H9 (cell line): ENCODE measurements around the gene NGDN. TPM values are rescaled to one million over a fixed set of nuclear protein-coding genes. Genes with fewer than 3 reads are reported as not detected.

ENCODE experiments used
- DNase-seq: peaks from one replicate; pipeline ENCODE4 v3.0.0-alpha.2; 2017
- H2AFZ ChIP-seq: one replicate; pipeline ENCODE4 v1.6.1; 2013; ENCODE audit warnings: mild to moderate bottlenecking, low read length, control low read depth, moderate library complexity
- H2AK5ac ChIP-seq: 2 replicates; pipeline ENCODE4 v1.6.1; 2013; ENCODE audit warnings: low read length, control low read depth, mixed read lengths; ENCODE audit not compliant: insufficient read length
- H2BK120ac ChIP-seq: one replicate; pipeline ENCODE4 v1.6.1; 2013; ENCODE audit warnings: low read depth, mild to moderate bottlenecking, low read length, control low read depth, inconsistent platforms; ENCODE audit not compliant: poor library complexity, severe bottlenecking
- H2BK12ac ChIP-seq: 2 replicates; pipeline ENCODE4 v1.6.1; 2013; ENCODE audit warnings: low read length, control low read depth, mixed read lengths, low read depth; ENCODE audit not compliant: insufficient read length
- H2BK15ac ChIP-seq: 2 replicates; pipeline ENCODE4 v1.6.1; 2013; ENCODE audit warnings: low read depth, low read length, control low read depth
- H2BK20ac ChIP-seq: one replicate; pipeline ENCODE4 v1.6.1; 2013; ENCODE audit warnings: low read depth, mild to moderate bottlenecking, low read length, control low read depth, inconsistent platforms; ENCODE audit not compliant: poor library complexity, severe bottlenecking
- H2BK5ac ChIP-seq: 2 replicates; pipeline ENCODE4 v1.6.1; 2013; ENCODE audit warnings: low read length, control low read depth, mixed read lengths; ENCODE audit not compliant: insufficient read length
- H3K14ac ChIP-seq: 2 replicates; pipeline ENCODE4 v1.6.1; 2013; ENCODE audit warnings: low read length, control low read depth; ENCODE audit not compliant: insufficient read depth
- H3K18ac ChIP-seq: 2 replicates; pipeline ENCODE4 v1.6.1; 2013; ENCODE audit warnings: low read depth, mild to moderate bottlenecking, mixed read lengths, low read length, control low read depth; ENCODE audit not compliant: insufficient read length
- H3K23ac ChIP-seq: 2 replicates; pipeline ENCODE4 v1.6.1; 2013; ENCODE audit warnings: low read length, control low read depth, mixed read lengths, low read depth; ENCODE audit not compliant: insufficient read length
- H3K23me2 ChIP-seq: 2 replicates; pipeline ENCODE4 v1.6.1; 2013; ENCODE audit warnings: low read depth, mild to moderate bottlenecking, mixed read lengths, low read length, control low read depth; ENCODE audit not compliant: insufficient read length, poor library complexity, severe bottlenecking
- H3K27ac ChIP-seq: 2 replicates; pipeline ENCODE4 v1.5.1; 2013; ENCODE audit warnings: low read length, control low read depth, mixed read lengths, low read depth; ENCODE audit not compliant: insufficient read length
- H3K27me3 ChIP-seq: 2 replicates; pipeline ENCODE4 v1.6.1; 2013; ENCODE audit warnings: low read length, control low read depth, inconsistent platforms; ENCODE audit not compliant: insufficient read depth
- H3K4ac ChIP-seq: 2 replicates; pipeline ENCODE4 v1.6.1; 2013; ENCODE audit warnings: low read depth, mild to moderate bottlenecking, control low read depth, inconsistent platforms, low read length, moderate library complexity
- H3K4me1 ChIP-seq: 2 replicates; pipeline ENCODE4 v1.6.1; 2013; ENCODE audit warnings: low read length, control low read depth, inconsistent platforms; ENCODE audit not compliant: insufficient read depth
- H3K4me2 ChIP-seq: 2 replicates; pipeline ENCODE4 v1.6.1; 2013; ENCODE audit warnings: low read length, control low read depth, mixed read lengths; ENCODE audit not compliant: insufficient read length, insufficient read depth
- H3K56ac ChIP-seq: 2 replicates; pipeline ENCODE4 v1.6.1; 2013; ENCODE audit warnings: low read depth, mild to moderate bottlenecking, mixed read lengths, low read length, control low read depth; ENCODE audit not compliant: insufficient read length
- H3K79me1 ChIP-seq: 2 replicates; pipeline ENCODE4 v1.6.1; 2013; ENCODE audit warnings: low read depth, mild to moderate bottlenecking, moderate library complexity, low read length, control low read depth, inconsistent platforms; ENCODE audit not compliant: insufficient read depth, poor library complexity, severe bottlenecking
- H3K79me2 ChIP-seq: 2 replicates; pipeline ENCODE4 v1.6.1; 2013; ENCODE audit warnings: low read length, control low read depth, inconsistent platforms; ENCODE audit not compliant: insufficient read depth
- H3K9ac ChIP-seq: 2 replicates; pipeline ENCODE4 v1.6.1; 2013; ENCODE audit warnings: low read length, control low read depth, mixed read lengths; ENCODE audit not compliant: insufficient read length; ENCODE audit errors: extremely low read depth
- H3K9me3 ChIP-seq: one replicate; pipeline ENCODE4 v1.6.1; 2013; ENCODE audit warnings: low read depth, low read length, inconsistent platforms; ENCODE audit not compliant: control insufficient read depth
- H3T11ph ChIP-seq: one replicate; pipeline ENCODE4 v1.6.1; 2013; ENCODE audit warnings: mild to moderate bottlenecking, low read length, control low read depth, inconsistent platforms
- H4K20me1 ChIP-seq: one replicate; pipeline ENCODE4 v1.6.1; 2013; ENCODE audit not compliant: control insufficient read depth, insufficient read length, insufficient read depth
- H4K5ac ChIP-seq: 2 replicates; pipeline ENCODE4 v1.6.1; 2013; ENCODE audit warnings: low read depth, mild to moderate bottlenecking, mixed read lengths, low read length, control low read depth; ENCODE audit not compliant: insufficient read length
- H4K8ac ChIP-seq: replicated peaks from 2 replicates; pipeline ENCODE4 v1.6.1; 2013; ENCODE audit warnings: low read length, control low read depth, mixed read lengths, low read depth; ENCODE audit not compliant: insufficient read length
- H4K91ac ChIP-seq: 2 replicates; pipeline ENCODE4 v1.6.1; 2013; ENCODE audit warnings: low read depth, mild to moderate bottlenecking, moderate library complexity, mixed read lengths, low read length, control low read depth; ENCODE audit not compliant: insufficient read length
- H3K27ac Mint-ChIP-seq, 3 experiments: 2 replicates in 2 of 3; 3 replicates in 1 of 3; pipeline ENCODE4 v1.8.0; 2020 to 2021; ENCODE audit warnings: mixed read lengths in 3 of 3, mild to moderate bottlenecking in 1 of 3, moderate library complexity in 1 of 3
- H3K27me3 Mint-ChIP-seq: 2 replicates; pipeline ENCODE4 v1.8.0; 2021; ENCODE audit warnings: low read depth, mild to moderate bottlenecking, moderate library complexity, mixed read lengths
- H3K36me3 Mint-ChIP-seq, 3 experiments: 2 replicates in 2 of 3; 3 replicates in 1 of 3; pipeline ENCODE4 v1.8.0; 2020 to 2021; ENCODE audit warnings: low read depth in 3 of 3, mixed read lengths in 3 of 3; ENCODE audit not compliant: insufficient read depth in 1 of 3
- H3K4me1 Mint-ChIP-seq, 2 experiments: 2 replicates each; pipeline ENCODE4 v1.8.0; 2020; ENCODE audit warnings: mixed read lengths in 2 of 2
- H3K4me3 Mint-ChIP-seq, 2 experiments: 2 replicates in 1 of 2; 3 replicates in 1 of 2; pipeline ENCODE4 v1.8.0; 2020 to 2021; ENCODE audit warnings: mild to moderate bottlenecking in 2 of 2, mixed read lengths in 2 of 2, moderate library complexity in 1 of 2
- H3K9me3 Mint-ChIP-seq, 2 experiments: 2 replicates in 1 of 2; 3 replicates in 1 of 2; pipeline ENCODE4 v1.8.0; 2020; ENCODE audit warnings: mild to moderate bottlenecking in 2 of 2, mixed read lengths in 2 of 2, moderate library complexity in 1 of 2
- WGBS: extraction: QIAGEN DNeasy Blood & Tissue Kit; methylation state at CpG from one replicate; pipeline ENCODE4 v1.1.7; 2013; ENCODE audit warnings: missing lambda C conversion rate, low lambda C conversion rate, mixed read lengths; ENCODE audit not compliant: insufficient read length; ENCODE audit errors: extremely low coverage; 5-methylcytosine and 5-hydroxymethylcytosine counted together
- total RNA-seq: library from RNA; stranded (reverse); gene quantifications from 2 replicates; pipeline ENCODE4 v1.2.1, GENCODE V29; 2021
- TF ChIP-seq, protein P1 (sequence below): fragments of 200-600 bp; sonication (generic); conservative IDR thresholded peaks from 3 replicates; pipeline ENCODE4 v1.8.0; 2021; ENCODE audit warnings: antibody characterized with exemption, mild to moderate bottlenecking

The NGDN gene
- total RNA-seq, 1 experiment from 2014 or later: 53.1 TPM

- Histone ChIP-seq H3K4ac (no peak overlapping the region), H3K4me1 (peaks cover 20% of the 10 kb centered on the region), H3K27ac (peak overlapping the region; percentile 20), H3K18ac (peak overlapping the region; percentile 15), H2BK5ac (no peak overlapping the region), H3K23me2 (no peaks in the 10 kb centered on the region), H2BK12ac (no peak overlapping the region), H3K56ac (no peak overlapping the region), H4K8ac (no peak overlapping the region), H3K27me3 (no peaks in the 10 kb centered on the region), H2AFZ (no peak overlapping the region), H3K4me2 (peak overlapping the region; percentile 18), H2AK5ac (no peak overlapping the region), H4K91ac (no peak overlapping the region), H2BK120ac (no peak overlapping the region), H4K5ac (no peak overlapping the region), H4K20me1 (no peaks in the 10 kb centered on the region), H3K23ac (no peak overlapping the region), H3K14ac (peak overlapping the region; percentile 2; the same call in 1 of the 2 replicates), H2BK20ac (no peak overlapping the region), H3K9me3 (no peaks in the 10 kb centered on the region), H3K79me1 (no peaks in the 10 kb centered on the region), H2BK15ac (no peak overlapping the region), H3T11ph (no peak overlapping the region), H3K9ac (no peak overlapping the region), H3K79me2 (no peaks in the 10 kb centered on the region)
- H3K4me1 Mint-ChIP-seq: peaks cover 58 to 60% of the 10 kb centered on the region in 2 experiments
- H3K27me3 Mint-ChIP-seq: no peaks in the 10 kb centered on the region
- H3K9me3 Mint-ChIP-seq: no peaks in the 10 kb centered on the region; a peak in 1 of 5 replicates
- TF ChIP-seq, protein P1, sequence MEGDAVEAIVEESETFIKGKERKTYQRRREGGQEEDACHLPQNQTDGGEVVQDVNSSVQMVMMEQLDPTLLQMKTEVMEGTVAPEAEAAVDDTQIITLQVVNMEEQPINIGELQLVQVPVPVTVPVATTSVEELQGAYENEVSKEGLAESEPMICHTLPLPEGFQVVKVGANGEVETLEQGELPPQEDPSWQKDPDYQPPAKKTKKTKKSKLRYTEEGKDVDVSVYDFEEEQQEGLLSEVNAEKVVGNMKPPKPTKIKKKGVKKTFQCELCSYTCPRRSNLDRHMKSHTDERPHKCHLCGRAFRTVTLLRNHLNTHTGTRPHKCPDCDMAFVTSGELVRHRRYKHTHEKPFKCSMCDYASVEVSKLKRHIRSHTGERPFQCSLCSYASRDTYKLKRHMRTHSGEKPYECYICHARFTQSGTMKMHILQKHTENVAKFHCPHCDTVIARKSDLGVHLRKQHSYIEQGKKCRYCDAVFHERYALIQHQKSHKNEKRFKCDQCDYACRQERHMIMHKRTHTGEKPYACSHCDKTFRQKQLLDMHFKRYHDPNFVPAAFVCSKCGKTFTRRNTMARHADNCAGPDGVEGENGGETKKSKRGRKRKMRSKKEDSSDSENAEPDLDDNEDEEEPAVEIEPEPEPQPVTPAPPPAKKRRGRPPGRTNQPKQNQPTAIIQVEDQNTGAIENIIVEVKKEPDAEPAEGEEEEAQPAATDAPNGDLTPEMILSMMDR: peak; percentile 64
- WGBS: no CpG with 5 or more reads among the region's 7 CpGs
- peak overlapping the region; percentile 60 to 97 (median 96); a peak in 6 of 7 replicates for H3K27ac Mint-ChIP-seq
- DNase-seq: no peak
- peak overlapping the region; percentile 37 to 60 for H3K4me3 Mint-ChIP-seq
- peaks cover 4 to 21% (median 13%) of the 10 kb centered on the region in 3 experiments for H3K36me3 Mint-ChIP-seq
Observed at GRCh38 chr14:23481979-23482822, 12.7 kb downstream of the NGDN start.
